WTC11 (cell line): ENCODE results near the gene CEP72.

Experiments
- ESRRA ChIP-seq: sonication (generic); formaldehyde crosslinking; IDR thresholded peaks from 2 replicates; pipeline ENCODE4 v1.8.1; 2022; ENCODE audit warnings: mild to moderate bottlenecking, missing genetic modification reagents, borderline replicate concordance
- ZBTB21 ChIP-seq: sonication (generic); formaldehyde crosslinking; IDR thresholded peaks from 2 replicates; pipeline ENCODE4 v1.8.1; 2023; ENCODE audit warnings: mild to moderate bottlenecking, missing genetic modification reagents, borderline replicate concordance
- ZNF263 ChIP-seq: sonication (generic); formaldehyde crosslinking; IDR thresholded peaks from 2 replicates; pipeline ENCODE4 v1.8.1; 2022; ENCODE audit warnings: low read depth, mild to moderate bottlenecking, moderate library complexity, missing genetic modification reagents
- TF ChIP-seq, protein P1 (sequence below): fragments of 200-600 bp; IDR thresholded peaks from 2 replicates; pipeline ENCODE4 v1.8.0; 2022; ENCODE audit warnings: antibody characterized with exemption
- TF ChIP-seq, protein P2 (sequence below): sonication (generic); formaldehyde crosslinking; IDR thresholded peaks from 2 replicates; pipeline ENCODE4 v1.8.1; 2023; ENCODE audit warnings: mild to moderate bottlenecking, missing genetic modification reagents, borderline replicate concordance
- TF ChIP-seq, protein P3 (sequence below): sonication (generic); formaldehyde crosslinking; IDR thresholded peaks from 2 replicates; pipeline ENCODE4 v1.8.0; 2022; ENCODE audit warnings: mild to moderate bottlenecking, missing genetic modification reagents
- TF ChIP-seq, protein P4 (sequence below): fragments of 250-450 bp; sonication (Bioruptor Pico); IDR thresholded peaks from 2 replicates; pipeline ENCODE4 v2.1.2; 2022; ENCODE audit warnings: mild to moderate bottlenecking, moderate library complexity

DNA sequence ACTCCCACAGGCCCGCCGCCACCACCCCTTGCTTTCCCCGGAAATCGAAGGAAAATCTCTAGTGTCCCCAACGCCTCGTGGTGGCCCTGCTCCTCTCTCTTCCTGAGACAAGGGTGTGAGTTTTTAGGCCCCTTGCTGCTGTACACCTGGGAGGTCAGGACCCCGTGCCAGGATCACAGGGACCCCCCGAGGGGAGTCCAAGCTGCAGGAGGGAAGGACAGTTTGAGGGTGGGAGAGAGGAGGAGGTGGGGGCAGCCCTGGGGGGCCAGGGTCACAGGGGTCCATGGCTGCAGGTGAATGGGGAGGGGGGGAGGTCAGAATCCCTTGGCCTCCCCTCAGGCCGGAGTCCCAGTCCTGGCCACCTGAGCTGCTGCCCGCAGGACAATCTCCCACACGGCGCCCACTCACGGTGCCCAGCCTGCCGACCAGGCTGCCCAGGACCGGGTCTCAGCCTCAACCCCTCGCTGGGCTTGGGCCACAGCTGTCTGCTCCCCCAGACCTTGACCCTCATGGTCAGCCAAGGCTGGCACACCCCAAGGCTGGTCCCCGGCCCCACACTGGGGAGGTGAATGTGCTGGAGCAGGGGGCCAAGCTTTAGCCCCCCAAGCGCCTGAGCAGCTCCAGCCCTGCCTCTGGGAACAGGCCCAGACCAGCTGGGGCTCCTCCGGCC, 61.2 kb downstream of the CEP72 start:
- TF ChIP-seq, protein P1, sequence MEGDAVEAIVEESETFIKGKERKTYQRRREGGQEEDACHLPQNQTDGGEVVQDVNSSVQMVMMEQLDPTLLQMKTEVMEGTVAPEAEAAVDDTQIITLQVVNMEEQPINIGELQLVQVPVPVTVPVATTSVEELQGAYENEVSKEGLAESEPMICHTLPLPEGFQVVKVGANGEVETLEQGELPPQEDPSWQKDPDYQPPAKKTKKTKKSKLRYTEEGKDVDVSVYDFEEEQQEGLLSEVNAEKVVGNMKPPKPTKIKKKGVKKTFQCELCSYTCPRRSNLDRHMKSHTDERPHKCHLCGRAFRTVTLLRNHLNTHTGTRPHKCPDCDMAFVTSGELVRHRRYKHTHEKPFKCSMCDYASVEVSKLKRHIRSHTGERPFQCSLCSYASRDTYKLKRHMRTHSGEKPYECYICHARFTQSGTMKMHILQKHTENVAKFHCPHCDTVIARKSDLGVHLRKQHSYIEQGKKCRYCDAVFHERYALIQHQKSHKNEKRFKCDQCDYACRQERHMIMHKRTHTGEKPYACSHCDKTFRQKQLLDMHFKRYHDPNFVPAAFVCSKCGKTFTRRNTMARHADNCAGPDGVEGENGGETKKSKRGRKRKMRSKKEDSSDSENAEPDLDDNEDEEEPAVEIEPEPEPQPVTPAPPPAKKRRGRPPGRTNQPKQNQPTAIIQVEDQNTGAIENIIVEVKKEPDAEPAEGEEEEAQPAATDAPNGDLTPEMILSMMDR, result no peak
- TF ChIP-seq, protein P2, sequence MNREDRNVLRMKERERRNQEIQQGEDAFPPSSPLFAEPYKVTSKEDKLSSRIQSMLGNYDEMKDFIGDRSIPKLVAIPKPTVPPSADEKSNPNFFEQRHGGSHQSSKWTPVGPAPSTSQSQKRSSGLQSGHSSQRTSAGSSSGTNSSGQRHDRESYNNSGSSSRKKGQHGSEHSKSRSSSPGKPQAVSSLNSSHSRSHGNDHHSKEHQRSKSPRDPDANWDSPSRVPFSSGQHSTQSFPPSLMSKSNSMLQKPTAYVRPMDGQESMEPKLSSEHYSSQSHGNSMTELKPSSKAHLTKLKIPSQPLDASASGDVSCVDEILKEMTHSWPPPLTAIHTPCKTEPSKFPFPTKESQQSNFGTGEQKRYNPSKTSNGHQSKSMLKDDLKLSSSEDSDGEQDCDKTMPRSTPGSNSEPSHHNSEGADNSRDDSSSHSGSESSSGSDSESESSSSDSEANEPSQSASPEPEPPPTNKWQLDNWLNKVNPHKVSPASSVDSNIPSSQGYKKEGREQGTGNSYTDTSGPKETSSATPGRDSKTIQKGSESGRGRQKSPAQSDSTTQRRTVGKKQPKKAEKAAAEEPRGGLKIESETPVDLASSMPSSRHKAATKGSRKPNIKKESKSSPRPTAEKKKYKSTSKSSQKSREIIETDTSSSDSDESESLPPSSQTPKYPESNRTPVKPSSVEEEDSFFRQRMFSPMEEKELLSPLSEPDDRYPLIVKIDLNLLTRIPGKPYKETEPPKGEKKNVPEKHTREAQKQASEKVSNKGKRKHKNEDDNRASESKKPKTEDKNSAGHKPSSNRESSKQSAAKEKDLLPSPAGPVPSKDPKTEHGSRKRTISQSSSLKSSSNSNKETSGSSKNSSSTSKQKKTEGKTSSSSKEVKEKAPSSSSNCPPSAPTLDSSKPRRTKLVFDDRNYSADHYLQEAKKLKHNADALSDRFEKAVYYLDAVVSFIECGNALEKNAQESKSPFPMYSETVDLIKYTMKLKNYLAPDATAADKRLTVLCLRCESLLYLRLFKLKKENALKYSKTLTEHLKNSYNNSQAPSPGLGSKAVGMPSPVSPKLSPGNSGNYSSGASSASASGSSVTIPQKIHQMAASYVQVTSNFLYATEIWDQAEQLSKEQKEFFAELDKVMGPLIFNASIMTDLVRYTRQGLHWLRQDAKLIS (CRISPR knock-in tag), result no peak
- no peak for TF ChIP-seq ZNF263
- TF ChIP-seq, protein P3, sequence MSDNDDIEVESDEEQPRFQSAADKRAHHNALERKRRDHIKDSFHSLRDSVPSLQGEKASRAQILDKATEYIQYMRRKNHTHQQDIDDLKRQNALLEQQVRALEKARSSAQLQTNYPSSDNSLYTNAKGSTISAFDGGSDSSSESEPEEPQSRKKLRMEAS (CRISPR knock-in tag), result no peak
- TF ChIP-seq ZBTB21, result no peak
- TF ChIP-seq, protein P4, sequence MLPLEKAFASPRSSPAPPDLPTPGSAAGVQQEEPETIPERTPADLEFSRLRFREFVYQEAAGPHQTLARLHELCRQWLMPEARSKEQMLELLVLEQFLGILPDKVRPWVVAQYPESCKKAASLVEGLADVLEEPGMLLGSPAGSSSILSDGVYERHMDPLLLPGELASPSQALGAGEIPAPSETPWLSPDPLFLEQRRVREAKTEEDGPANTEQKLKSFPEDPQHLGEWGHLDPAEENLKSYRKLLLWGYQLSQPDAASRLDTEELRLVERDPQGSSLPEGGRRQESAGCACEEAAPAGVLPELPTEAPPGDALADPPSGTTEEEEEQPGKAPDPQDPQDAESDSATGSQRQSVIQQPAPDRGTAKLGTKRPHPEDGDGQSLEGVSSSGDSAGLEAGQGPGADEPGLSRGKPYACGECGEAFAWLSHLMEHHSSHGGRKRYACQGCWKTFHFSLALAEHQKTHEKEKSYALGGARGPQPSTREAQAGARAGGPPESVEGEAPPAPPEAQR (CRISPR knock-in tag), result no peak
- TF ChIP-seq ESRRA (CRISPR knock-in tag), result no peak
